ENCODE data around the gene IPMK.
A peak's percentile ranks its signal among the peaks of the same experiment; 100 is the strongest.
"Not testable (repeated sequence)": the region's sequence is repeated elsewhere in the genome, so short reads cannot be mapped to it uniquely, and the experiment has no call there.

Gene IPMK

GRCh38 chr10:58266826-58267712 lies 625 bp downstream of the IPMK start:
- peak; percentile 49 for DNase-seq

- DNase-seq, result peak; percentile 40
These were observed 1.5 kb downstream of the IPMK start for GRCh38 chr10:58266003-58266825.

GRCh38 chr10:58265249-58265648 lies 2.4 kb downstream of the IPMK start:
- DNase-seq, result no peak

GRCh38 chr10:58264780-58265179 lies 2.9 kb downstream of the IPMK start:
- no peak for DNase-seq

GRCh38 chr10:58262766-58263165 lies 4.9 kb downstream of the IPMK start:
- DNase-seq, result no peak

GRCh38 chr10:58260334-58260733 lies 7.4 kb downstream of the IPMK start:
- no peak for DNase-seq

GRCh38 chr10:58258977-58259692 lies 8.6 kb downstream of the IPMK start:
- no peak for DNase-seq

GRCh38 chr10:58256013-58256780 lies 11.5 kb downstream of the IPMK start:
- DNase-seq, result not testable (repeated sequence)

- DNase-seq, result no peak
These were observed 13.1 kb downstream of the IPMK start for GRCh38 chr10:58254644-58255043.

- DNase-seq, result no peak
These were observed 14.5 kb downstream of the IPMK start for GRCh38 chr10:58253184-58253583.

GRCh38 chr10:58244666-58245065 lies 23.0 kb downstream of the IPMK start:
- not testable (repeated sequence) for DNase-seq

- not testable (repeated sequence) for DNase-seq
These were observed 23.5 kb downstream of the IPMK start for GRCh38 chr10:58244242-58244641.

- DNase-seq, result not testable (repeated sequence)
These were observed 23.9 kb downstream of the IPMK start for GRCh38 chr10:58243801-58244200.

GRCh38 chr10:58243269-58243668 lies 24.4 kb downstream of the IPMK start:
- no peak for DNase-seq

- DNase-seq, result no peak
These were observed 26.3 kb downstream of the IPMK start for GRCh38 chr10:58241346-58241745.

- DNase-seq, result no peak
These were observed 27.2 kb downstream of the IPMK start for GRCh38 chr10:58240531-58240930.

- DNase-seq, result no peak
These were observed 28.0 kb downstream of the IPMK start for GRCh38 chr10:58239561-58240169.

- no peak for DNase-seq
These were observed 30.5 kb downstream of the IPMK start for GRCh38 chr10:58237014-58237834.

- DNase-seq, result not testable (repeated sequence)
These were observed 37.8 kb downstream of the IPMK start for GRCh38 chr10:58229856-58230255.

- no peak for DNase-seq
These were observed 42.0 kb downstream of the IPMK start for GRCh38 chr10:58225654-58226053.
